Hypothalamus (tissue), 51 donors: Measurements from ENCODE around the gene TRIM7.

ENCODE experiments used
- DNase-seq, 51 donors: peaks; one replicate each; lab custom pipeline; 2025; lab: John Stamatoyannopoulos, UW

The TRIM7 gene

GRCh38 chr5:181204826-181205760 is at the start of gene TRIM7:
TRIM7 (minus strand) TSS chr5:181205196; CDS start chr5:181205110, 86 bp downstream.
- no peak for DNase-seq

GRCh38 chr5:181248277-181248676 is 43.3 kb upstream of the TRIM7 start:
- no peak for DNase-seq

- DNase-seq, result no peak
Observed at GRCh38 chr5:181246276-181247049, 41.5 kb upstream of the TRIM7 start.

GRCh38 chr5:181245427-181246275 is 40.7 kb upstream of the TRIM7 start:
- DNase-seq, result no peak

- DNase-seq, result no peak
Observed at GRCh38 chr5:181243564-181244343, 38.8 kb upstream of the TRIM7 start, which contains the start of gene RACK1. RACK1 (minus strand) TSS chr5:181243906; CDS start chr5:181243800, 106 bp downstream.

GRCh38 chr5:181243018-181243563 is 38.1 kb upstream of the TRIM7 start:
- DNase-seq, result no peak

GRCh38 chr5:181242031-181242451 is 37.0 kb upstream of the TRIM7 start:
- DNase-seq, result no peak

- DNase-seq, result no peak
Observed at GRCh38 chr5:181241393-181241975, 36.5 kb upstream of the TRIM7 start.

- DNase-seq, result no peak
Observed at GRCh38 chr5:181239062-181239663, 34.2 kb upstream of the TRIM7 start.

GRCh38 chr5:181237729-181238385 is 32.9 kb upstream of the TRIM7 start:
- no peak for DNase-seq

- DNase-seq, result no peak
Observed at GRCh38 chr5:181236954-181237641, 32.1 kb upstream of the TRIM7 start.

- DNase-seq, result no peak
Observed at GRCh38 chr5:181236471-181236870, 31.5 kb upstream of the TRIM7 start.

- no peak for DNase-seq
Observed at GRCh38 chr5:181235689-181236366, 30.8 kb upstream of the TRIM7 start.

- no peak for DNase-seq
Observed at GRCh38 chr5:181235323-181235688, 30.3 kb upstream of the TRIM7 start.

GRCh38 chr5:181234455-181235306 is 29.7 kb upstream of the TRIM7 start:
- no peak for DNase-seq
